ENCODE results near the gene ZBBX. TPM values are rescaled to one million over a fixed set of nuclear protein-coding genes. Genes with fewer than 3 reads are reported as not detected.

The ZBBX gene
- total and polyA plus RNA-seq, 9 of the 15 experiments (the other 6 are each of a cell fraction or from before 2014, with no cell fraction given), result not detected

DNA sequence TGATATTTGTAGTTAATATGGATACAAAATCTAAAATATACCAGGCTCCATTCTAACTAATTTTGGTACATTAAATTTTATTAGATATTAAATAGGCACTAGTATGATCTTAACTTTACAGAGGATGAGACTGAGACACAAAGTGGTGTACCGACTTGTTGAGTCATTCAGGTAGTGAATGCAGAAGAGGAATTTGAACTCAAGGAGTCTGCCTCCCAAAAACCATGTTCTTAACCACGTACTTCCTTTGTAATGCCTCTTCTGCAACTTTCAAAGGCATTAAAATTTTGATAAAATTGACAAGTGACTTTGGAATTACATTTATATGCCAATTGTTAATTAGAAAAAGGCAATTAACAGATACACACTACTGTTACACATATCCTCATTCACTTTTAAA lies 61.8 kb downstream of the ZBBX start (continued):
- TF ChIP-seq, protein P1, sequence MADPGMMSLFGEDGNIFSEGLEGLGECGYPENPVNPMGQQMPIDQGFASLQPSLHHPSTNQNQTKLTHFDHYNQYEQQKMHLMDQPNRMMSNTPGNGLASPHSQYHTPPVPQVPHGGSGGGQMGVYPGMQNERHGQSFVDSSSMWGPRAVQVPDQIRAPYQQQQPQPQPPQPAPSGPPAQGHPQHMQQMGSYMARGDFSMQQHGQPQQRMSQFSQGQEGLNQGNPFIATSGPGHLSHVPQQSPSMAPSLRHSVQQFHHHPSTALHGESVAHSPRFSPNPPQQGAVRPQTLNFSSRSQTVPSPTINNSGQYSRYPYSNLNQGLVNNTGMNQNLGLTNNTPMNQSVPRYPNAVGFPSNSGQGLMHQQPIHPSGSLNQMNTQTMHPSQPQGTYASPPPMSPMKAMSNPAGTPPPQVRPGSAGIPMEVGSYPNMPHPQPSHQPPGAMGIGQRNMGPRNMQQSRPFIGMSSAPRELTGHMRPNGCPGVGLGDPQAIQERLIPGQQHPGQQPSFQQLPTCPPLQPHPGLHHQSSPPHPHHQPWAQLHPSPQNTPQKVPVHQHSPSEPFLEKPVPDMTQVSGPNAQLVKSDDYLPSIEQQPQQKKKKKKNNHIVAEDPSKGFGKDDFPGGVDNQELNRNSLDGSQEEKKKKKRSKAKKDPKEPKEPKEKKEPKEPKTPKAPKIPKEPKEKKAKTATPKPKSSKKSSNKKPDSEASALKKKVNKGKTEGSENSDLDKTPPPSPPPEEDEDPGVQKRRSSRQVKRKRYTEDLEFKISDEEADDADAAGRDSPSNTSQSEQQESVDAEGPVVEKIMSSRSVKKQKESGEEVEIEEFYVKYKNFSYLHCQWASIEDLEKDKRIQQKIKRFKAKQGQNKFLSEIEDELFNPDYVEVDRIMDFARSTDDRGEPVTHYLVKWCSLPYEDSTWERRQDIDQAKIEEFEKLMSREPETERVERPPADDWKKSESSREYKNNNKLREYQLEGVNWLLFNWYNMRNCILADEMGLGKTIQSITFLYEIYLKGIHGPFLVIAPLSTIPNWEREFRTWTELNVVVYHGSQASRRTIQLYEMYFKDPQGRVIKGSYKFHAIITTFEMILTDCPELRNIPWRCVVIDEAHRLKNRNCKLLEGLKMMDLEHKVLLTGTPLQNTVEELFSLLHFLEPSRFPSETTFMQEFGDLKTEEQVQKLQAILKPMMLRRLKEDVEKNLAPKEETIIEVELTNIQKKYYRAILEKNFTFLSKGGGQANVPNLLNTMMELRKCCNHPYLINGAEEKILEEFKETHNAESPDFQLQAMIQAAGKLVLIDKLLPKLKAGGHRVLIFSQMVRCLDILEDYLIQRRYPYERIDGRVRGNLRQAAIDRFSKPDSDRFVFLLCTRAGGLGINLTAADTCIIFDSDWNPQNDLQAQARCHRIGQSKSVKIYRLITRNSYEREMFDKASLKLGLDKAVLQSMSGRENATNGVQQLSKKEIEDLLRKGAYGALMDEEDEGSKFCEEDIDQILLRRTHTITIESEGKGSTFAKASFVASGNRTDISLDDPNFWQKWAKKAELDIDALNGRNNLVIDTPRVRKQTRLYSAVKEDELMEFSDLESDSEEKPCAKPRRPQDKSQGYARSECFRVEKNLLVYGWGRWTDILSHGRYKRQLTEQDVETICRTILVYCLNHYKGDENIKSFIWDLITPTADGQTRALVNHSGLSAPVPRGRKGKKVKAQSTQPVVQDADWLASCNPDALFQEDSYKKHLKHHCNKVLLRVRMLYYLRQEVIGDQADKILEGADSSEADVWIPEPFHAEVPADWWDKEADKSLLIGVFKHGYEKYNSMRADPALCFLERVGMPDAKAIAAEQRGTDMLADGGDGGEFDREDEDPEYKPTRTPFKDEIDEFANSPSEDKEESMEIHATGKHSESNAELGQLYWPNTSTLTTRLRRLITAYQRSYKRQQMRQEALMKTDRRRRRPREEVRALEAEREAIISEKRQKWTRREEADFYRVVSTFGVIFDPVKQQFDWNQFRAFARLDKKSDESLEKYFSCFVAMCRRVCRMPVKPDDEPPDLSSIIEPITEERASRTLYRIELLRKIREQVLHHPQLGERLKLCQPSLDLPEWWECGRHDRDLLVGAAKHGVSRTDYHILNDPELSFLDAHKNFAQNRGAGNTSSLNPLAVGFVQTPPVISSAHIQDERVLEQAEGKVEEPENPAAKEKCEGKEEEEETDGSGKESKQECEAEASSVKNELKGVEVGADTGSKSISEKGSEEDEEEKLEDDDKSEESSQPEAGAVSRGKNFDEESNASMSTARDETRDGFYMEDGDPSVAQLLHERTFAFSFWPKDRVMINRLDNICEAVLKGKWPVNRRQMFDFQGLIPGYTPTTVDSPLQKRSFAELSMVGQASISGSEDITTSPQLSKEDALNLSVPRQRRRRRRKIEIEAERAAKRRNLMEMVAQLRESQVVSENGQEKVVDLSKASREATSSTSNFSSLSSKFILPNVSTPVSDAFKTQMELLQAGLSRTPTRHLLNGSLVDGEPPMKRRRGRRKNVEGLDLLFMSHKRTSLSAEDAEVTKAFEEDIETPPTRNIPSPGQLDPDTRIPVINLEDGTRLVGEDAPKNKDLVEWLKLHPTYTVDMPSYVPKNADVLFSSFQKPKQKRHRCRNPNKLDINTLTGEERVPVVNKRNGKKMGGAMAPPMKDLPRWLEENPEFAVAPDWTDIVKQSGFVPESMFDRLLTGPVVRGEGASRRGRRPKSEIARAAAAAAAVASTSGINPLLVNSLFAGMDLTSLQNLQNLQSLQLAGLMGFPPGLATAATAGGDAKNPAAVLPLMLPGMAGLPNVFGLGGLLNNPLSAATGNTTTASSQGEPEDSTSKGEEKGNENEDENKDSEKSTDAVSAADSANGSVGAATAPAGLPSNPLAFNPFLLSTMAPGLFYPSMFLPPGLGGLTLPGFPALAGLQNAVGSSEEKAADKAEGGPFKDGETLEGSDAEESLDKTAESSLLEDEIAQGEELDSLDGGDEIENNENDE (IDR thresholded peaks at IDR 0.05; ENCODE audit: low read depth, low read length), result no peak
- TF ChIP-seq, protein P2, sequence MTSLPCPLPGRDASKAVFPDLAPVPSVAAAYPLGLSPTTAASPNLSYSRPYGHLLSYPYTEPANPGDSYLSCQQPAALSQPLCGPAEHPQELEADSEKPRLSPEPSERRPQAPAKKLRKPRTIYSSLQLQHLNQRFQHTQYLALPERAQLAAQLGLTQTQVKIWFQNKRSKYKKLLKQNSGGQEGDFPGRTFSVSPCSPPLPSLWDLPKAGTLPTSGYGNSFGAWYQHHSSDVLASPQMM (CRISPR knock-in tag; IDR thresholded peaks at IDR 0.05), result no peak
